DMS 273 treated with DMSO at 0.1 percent for 48 hours (cell line): ENCODE data around the gene LRIT3.
"Not testable (repeated sequence)": the region's sequence is repeated elsewhere in the genome, so short reads cannot be mapped to it uniquely, and the experiment has no call there.

Experiments
- DNase-seq: peaks from one replicate; lab custom pipeline; 2025; lab: John Stamatoyannopoulos, UW

Gene LRIT3

GRCh38 chr4:109850601-109851000 is 2.7 kb downstream of the LRIT3 start:
- DNase-seq, result no peak

GRCh38 chr4:109859426-109860300 is 11.8 kb downstream of the LRIT3 start:
- DNase-seq, result not testable (repeated sequence)

- no peak for DNase-seq
Observed at GRCh38 chr4:109861271-109861670, 13.4 kb downstream of the LRIT3 start.

- DNase-seq, result no peak
Observed at GRCh38 chr4:109861916-109862511, 14.1 kb downstream of the LRIT3 start.

GRCh38 chr4:109864134-109864533 is 16.2 kb downstream of the LRIT3 start:
- DNase-seq, result no peak

- no peak for DNase-seq
Observed at GRCh38 chr4:109870061-109870460, 22.2 kb downstream of the LRIT3 start.

GRCh38 chr4:109872065-109872464 is 24.2 kb downstream of the LRIT3 start:
- no peak for DNase-seq

- DNase-seq, result no peak
Observed at GRCh38 chr4:109872950-109873656, 25.2 kb downstream of the LRIT3 start.

- no peak for DNase-seq
Observed at GRCh38 chr4:109873791-109874514, 26.0 kb downstream of the LRIT3 start.

- no peak for DNase-seq
Observed at GRCh38 chr4:109875106-109875505, 27.2 kb downstream of the LRIT3 start.

GRCh38 chr4:109875553-109875952 is 27.6 kb downstream of the LRIT3 start:
- DNase-seq, result not testable (repeated sequence)

GRCh38 chr4:109876634-109877265 is 28.8 kb downstream of the LRIT3 start:
- DNase-seq, result no peak

- no peak for DNase-seq
Observed at GRCh38 chr4:109877400-109877799, 29.5 kb downstream of the LRIT3 start.

GRCh38 chr4:109878355-109878754 is 30.4 kb downstream of the LRIT3 start:
- no peak for DNase-seq

- DNase-seq, result no peak
Observed at GRCh38 chr4:109879081-109879480, 31.2 kb downstream of the LRIT3 start.

- DNase-seq, result no peak
Observed at GRCh38 chr4:109879636-109880314, 31.9 kb downstream of the LRIT3 start.

- DNase-seq, result no peak
Observed at GRCh38 chr4:109886303-109886702, 38.4 kb downstream of the LRIT3 start.

- no peak for DNase-seq
Observed at GRCh38 chr4:109887071-109887470, 39.2 kb downstream of the LRIT3 start.

GRCh38 chr4:109890076-109890475 is 42.2 kb downstream of the LRIT3 start:
- DNase-seq, result no peak

GRCh38 chr4:109902559-109903251 is 54.8 kb downstream of the LRIT3 start:
- DNase-seq, result no peak
